ENCODE results near the gene NKAIN2. TPM values are rescaled to one million over a fixed set of nuclear protein-coding genes. Genes with fewer than 3 reads are reported as not detected.

The NKAIN2 gene
- total and polyA plus RNA-seq, 2 donors (not counting 3 experiments of a cell fraction or from before 2014, with no cell fraction given), result 0.03 TPM; not detected in 1

GRCh38 chr6:124873066-124873410 lies 1069.4 kb downstream of the NKAIN2 start:
- H2AFZ ChIP-seq (ENCODE audit: low read depth, low read length), result no peak overlapping the region
- no peak for TF ChIP-seq FOS (IDR thresholded peaks at IDR 0.05; ENCODE audit: borderline replicate concordance, insufficient read depth, low read length)
- no peak for TF ChIP-seq MYC (IDR thresholded peaks at IDR 0.05; ENCODE audit: low read depth, low read length)
- TF ChIP-seq POLR2A (IDR thresholded peaks at IDR 0.05; ENCODE audit: low read depth, low read length), result no peak
- no peak for TF ChIP-seq MAX (IDR thresholded peaks at IDR 0.05; ENCODE audit: insufficient read depth, insufficient read length)
- no peak for TF ChIP-seq CTCF (IDR thresholded peaks at IDR 0.05; ENCODE audit: extremely low read depth in 1 of 2, insufficient read depth in 1 of 2, low read depth in 1 of 2, low read length in 2 of 2)
- TF ChIP-seq POLR2AphosphoS5 (IDR thresholded peaks at IDR 0.05; ENCODE audit: insufficient read depth, low read depth, low read length), result no peak
- no peak for TF ChIP-seq EZH2 (IDR thresholded peaks at IDR 0.05; ENCODE audit: borderline replicate concordance, low read depth, low read length, severe bottlenecking)
- no peak for TF ChIP-seq GATA2 (IDR thresholded peaks at IDR 0.05; ENCODE audit: insufficient read depth, insufficient read length, low read depth, low read length)
- H3K4me2 ChIP-seq (ENCODE audit: insufficient read depth, low read length), result no peak overlapping the region
- no peak overlapping the region for H3K27ac ChIP-seq (ENCODE audit: insufficient read depth, low read depth, low read length)
- ChIA-PET CTCF (interaction anchor here (0.7 to 7.5 kb wide), 5 partner anchors 11 to 881 kb away, joined by 3 to 259 read pairs (median 3); no protein-coding TSS in a partner anchor), POLR2A (no interaction called here)
- intact Hi-C loops (cut with micrococcal nuclease) (loop anchor here (5.0 to 10.0 kb wide), 2 partner anchors 152 to 874 kb away; partner anchors contain the start of gene HEY2), dilution Hi-C loops (cut with MboI; ENCODE audit: extremely low pct_ligation_motif_present, low sequenced_read_pairs) (loop anchor here (25.0 kb wide), 1 partner anchor 239 kb away; no protein-coding TSS in a partner anchor)
- H3K4me3 ChIP-seq (replicated peaks in 1 of 3; ENCODE audit: insufficient read depth in 1 of 3, low read depth in 1 of 3, low read length in 3 of 3), result no peak overlapping the region
- no peaks in the 10 kb centered on the region for H4K20me1 ChIP-seq (replicated peaks; ENCODE audit: control insufficient read depth, extremely low read depth, insufficient read depth, low read length)
- no peaks in the 10 kb centered on the region for H3K4me1 ChIP-seq (ENCODE audit: control insufficient read depth, extremely low read depth, insufficient read depth, low read length)
- no peaks in the 10 kb centered on the region for H3K9me1 ChIP-seq (replicated peaks; ENCODE audit: control insufficient read depth, extremely low read depth, insufficient read depth, low read length)
- DNase-seq (ENCODE audit: low read depth, low spot score) (no peak), FAIRE-seq (no peak)
- H3K27me3 ChIP-seq (ENCODE audit: control insufficient read depth in 2 of 2, insufficient read depth in 2 of 2, low read length in 2 of 2), result no peaks in the 10 kb centered on the region
- H3K79me2 ChIP-seq (ENCODE audit: control insufficient read depth, insufficient read depth, low read length), result no peaks in the 10 kb centered on the region
- no TSS peak for BruUV-seq (replicated peaks)
- no peak overlapping the region for H3K9ac ChIP-seq (replicated peaks; ENCODE audit: extremely low read depth, insufficient read depth, low read length)
- no peaks in the 10 kb centered on the region for H3K36me3 ChIP-seq (ENCODE audit: control insufficient read depth in 2 of 2, extremely low read depth in 1 of 2, insufficient read depth in 2 of 2, low read length in 2 of 2)
- no peaks in the 10 kb centered on the region for H3K9me3 ChIP-seq (replicated peaks; ENCODE audit: control insufficient read depth, insufficient read depth, low read length)

Other genes with a start within 250 kb of the NKAIN2 start
- not detected in 2 replicates for gene TRDN, start 166.9 kb upstream of the NKAIN2 start, total RNA-seq
- not detected in 2 replicates for gene TRDN, start 166.9 kb upstream of the NKAIN2 start, polyA plus RNA-seq